NCI-H748 treated with DMSO at 0.1 percent for 48 hours (cell line): ENCODE measurements around the gene ADAMTS17.

Experiments used
- DNase-seq: peaks from one replicate; lab custom pipeline; 2025; lab: John Stamatoyannopoulos, UW

Gene ADAMTS17

DNA sequence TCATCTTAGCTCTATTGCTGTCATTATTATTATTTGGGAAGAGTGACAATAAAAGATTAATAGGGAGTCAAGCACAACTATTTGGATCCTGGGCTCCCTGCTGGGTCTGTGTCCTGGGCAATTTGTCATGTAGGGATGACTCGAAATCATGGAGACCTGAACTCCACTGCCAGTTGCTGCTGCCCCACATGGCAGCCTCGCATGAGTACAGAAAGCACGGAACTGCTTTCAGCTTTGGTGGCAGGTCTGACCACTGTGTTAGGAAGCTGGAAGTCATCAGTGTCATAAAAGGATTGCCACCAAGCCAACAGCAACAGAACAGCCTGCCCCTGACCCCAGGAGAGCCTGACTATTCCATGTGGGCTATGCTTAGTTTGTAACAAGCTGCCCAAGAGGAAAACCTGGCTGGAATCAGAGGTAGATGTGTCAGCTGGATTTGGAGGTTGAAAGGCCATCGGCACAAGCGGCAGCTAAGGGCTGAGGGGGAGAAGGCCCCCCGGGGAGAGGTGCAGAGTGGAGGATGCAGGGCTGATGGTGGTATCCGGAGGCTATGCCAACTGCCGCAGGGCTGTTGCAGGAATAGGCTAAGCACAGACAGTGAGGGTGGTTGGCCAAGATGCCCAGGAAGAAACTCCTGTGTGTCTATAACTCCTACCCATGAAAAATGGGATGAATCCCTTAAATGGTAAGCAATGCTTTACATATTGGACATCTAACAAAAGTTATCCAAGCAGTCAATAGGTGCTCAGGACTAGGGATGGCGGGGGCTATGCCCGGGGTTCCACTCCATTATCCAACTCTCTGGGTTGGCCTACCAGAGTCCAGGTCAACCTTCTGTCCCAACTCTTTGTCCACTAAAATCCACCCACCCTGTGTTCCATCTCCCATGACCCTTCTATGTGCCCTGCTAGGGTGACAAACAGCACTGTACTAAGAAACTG lies 291.6 kb downstream of the ADAMTS17 start:
- DNase-seq: no peak

DNA sequence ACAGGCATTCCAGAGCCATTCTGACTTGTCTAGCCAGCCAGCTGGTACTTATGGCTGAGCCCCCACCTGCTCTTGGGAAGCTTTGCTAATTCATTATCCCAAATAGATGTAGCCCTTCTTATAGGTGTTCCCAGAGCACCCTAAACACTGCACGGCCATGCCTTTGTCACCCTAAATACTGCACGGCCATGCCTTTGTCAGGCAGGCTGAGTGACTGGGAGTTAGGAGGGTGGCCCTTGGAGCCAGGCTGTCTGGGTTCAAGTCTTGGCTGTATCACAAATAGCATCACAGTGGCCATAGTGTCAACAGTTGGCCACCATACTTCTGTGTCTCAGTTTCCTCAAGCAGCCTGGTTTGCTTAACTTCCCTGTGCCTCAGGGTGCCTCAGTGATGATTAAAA lies 292.3 kb downstream of the ADAMTS17 start:
- DNase-seq: no peak

DNA sequence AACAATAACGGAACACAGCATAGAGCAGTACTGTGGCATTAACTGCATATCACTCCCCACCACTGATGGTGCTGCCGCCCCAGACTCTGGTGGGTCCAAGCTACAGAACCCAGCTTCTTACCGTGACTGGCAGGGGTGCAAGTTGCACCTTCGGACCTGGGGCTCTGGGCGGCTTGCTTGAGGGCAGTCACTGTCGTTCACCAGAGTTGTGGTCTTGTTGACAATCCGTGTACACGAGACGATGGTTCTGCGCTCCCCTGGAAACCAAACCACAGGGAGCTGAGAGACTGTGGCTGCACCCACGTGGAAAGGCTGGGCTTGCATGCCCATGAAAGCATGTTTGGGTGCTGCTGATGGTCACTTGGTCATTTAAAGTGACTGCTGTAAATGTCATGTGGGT lies 293.0 kb downstream of the ADAMTS17 start:
- DNase-seq: no peak

DNA sequence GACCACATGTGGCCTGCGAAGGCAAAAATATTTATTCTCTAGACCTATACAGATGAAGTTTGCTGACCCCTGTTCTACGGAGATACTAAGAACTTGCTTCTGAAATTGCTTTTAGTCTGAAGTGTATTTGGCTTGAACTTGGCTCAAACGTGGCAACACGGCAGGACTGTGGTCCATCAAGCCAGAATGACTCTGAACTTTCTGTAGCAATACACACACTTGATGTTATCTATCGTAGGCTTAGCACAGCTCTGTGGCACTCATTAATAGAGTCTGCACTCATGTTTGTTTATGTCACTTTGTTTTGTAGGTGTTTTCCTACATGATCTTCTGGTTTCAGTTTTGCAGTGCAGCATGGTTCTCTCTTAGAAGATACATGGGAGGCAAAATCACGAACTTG lies 298.1 kb downstream of the ADAMTS17 start:
- no peak for DNase-seq

DNA sequence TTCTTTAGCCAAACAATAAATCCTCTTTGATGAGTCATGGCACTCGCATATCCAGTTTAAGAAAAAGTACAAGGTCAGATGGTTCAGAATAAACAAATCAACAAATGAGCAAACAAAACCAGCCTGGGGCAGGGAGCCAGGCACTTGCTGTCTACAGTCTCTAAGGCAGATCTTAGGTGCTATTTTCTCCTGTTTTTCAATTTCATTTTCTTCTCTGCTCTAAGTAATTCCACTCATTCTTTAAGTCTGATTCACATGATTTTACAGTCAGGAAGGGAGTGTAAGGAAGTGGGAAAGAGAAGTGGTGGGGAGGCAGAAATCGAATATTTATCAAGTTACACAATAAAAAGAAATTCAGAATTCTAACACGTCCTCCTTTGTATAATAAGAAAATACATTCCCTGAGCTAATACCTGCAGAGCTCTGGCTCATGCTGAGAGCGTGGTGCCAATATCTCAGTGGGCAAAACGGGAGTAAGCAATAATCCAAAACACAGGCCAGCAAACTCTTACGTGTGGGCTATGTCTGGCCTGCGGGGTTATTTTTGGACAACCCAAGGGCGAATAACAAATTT lies 298.6 kb downstream of the ADAMTS17 start:
- DNase-seq: no peak

DNA sequence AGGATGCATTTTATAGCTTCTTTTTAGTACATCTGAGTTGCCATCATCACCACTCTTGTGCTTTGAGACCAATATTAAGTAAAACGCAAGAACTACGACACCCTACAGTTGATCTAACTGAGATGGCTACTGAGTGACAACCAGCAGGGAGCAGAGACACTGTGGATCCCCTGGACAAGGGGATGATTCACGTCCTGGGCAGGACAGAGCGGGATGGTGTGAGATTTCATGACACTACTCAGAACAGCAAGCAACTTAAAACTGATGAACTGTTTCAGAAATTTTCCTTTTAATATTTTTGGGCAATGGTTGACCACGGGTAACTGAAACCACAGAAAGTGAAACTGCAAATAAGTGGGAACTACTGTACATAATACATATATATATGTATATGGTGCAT lies 299.2 kb downstream of the ADAMTS17 start:
- DNase-seq: no peak

DNA sequence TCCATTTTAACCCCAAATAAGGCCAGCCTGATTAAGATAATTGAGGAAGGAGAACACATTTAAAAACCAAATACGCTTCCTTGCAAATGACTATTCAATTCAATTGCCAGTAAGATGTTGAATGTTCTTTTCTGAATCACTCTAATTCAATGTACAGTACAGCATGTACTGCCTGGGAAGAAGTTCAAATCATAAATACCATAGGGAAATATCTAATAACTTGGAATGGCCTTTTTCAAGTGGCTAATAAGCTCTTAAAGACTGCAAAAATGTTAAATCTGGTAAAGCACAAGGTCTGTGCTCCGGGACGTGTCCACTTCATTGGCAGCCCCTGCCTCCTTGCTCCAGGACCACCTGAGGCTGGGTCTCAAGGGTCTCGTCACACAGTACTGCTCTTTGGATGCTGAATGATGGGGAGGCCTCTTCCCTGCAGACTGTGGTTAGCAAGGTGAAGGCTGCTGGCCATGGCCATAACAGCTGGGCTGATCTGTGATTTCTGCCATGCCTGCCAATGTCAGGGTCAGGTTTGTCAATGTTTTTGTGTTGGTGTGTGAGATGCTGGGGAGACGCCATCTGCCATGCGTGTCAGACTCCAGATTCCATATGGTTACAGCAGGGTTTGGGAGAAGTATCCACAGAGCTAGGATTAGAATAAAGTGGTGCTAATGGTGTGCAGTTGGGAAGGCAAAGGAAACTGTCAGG lies 300.5 kb downstream of the ADAMTS17 start:
- no peak for DNase-seq

DNA sequence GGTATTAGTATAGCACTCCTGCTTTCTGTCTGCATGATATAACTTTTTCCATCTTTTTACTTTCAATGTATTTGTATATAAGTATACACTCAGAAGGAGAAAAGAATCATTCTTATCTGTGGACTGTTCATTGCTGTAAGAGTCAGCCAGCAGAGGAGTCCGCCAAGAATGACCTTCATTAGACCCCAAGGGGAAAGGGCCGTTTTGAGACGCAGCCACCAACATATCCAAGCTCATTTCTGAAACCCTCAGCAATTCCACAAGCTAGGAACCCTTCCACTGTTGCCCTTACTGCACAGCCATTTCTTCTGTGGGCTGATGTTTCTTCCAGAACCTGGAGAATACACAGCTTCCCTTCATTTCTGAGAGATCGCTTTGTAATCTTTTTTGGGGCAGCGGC lies 301.8 kb downstream of the ADAMTS17 start:
- DNase-seq: no peak

DNA sequence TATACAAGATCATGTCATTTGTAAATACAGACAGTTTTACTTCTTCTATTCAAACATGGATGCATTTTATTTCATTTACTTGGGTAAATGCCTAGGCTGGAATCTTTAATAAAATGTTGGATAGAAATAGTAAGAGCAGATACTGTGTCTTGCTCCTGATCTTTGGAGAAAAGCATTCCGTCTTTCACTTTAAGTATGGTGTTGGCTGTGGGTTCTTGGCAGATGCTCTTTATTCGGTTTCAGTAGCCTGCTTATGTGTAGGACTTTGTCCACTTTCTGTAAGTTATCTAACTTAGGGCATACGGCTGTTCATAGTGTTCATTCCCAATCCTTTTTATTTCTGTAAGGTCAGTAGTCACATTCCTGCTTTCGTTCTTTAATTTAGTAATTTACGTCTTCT lies 303.0 kb downstream of the ADAMTS17 start:
- DNase-seq: no peak

DNA sequence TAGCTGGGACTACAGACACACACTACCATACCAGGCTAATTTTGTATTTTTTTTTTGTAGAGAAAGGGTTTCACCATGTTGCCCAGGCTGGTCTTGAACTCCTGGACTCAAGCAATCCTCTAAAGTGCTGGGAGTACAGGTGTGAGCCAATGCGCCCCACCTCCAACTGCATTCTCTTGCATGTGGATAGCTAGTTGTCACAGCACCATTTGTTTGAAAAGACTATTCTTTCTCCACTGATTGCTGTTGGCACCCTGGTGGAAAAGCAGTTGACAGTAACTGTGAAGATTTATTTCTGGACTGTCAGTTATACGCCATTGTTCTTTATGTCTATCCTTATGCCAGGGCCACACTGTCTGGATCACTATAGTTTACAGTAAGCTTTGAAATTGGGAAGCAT lies 303.9 kb downstream of the ADAMTS17 start:
- no peak for DNase-seq

DNA sequence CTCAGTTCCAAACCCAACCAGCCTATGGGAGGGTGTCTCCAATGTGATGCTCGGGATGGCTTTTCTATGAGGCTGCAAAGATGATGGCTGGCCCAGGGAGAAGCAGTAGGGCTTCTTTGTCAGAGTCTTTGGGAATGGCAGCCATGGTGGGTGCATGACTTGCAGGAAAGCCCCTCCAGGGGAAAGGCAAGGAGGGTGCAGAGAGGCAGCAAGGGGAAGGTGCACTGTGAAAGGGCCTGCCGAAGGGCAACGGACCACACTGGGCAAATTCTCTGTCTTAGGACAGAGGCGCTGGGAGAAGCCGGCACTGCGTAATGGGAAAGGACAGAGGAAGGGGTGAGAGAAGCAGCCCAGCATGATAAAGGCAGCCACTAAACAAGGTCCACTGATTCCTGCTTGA lies 305.8 kb downstream of the ADAMTS17 start:
- no peak for DNase-seq

DNA sequence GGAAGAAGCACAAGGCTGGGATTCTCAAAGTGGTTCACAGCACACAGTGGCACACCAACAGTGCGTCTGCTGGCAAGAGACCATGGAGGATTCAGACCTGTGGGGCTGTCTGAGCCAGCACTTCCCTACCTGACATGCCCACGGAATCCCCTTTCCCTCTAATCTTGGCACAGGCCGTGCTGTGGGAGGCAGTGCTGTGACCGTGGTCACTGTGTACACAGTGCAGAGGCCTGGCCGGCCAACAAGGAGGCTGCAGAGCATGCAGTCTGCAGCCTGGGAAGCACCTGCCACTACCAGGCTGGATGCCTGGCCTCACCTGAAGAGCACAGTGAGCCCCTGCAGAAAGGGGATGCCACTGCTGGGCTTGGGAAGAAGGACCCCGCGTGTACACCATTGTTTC lies 307.6 kb downstream of the ADAMTS17 start:
- DNase-seq: no peak

DNA sequence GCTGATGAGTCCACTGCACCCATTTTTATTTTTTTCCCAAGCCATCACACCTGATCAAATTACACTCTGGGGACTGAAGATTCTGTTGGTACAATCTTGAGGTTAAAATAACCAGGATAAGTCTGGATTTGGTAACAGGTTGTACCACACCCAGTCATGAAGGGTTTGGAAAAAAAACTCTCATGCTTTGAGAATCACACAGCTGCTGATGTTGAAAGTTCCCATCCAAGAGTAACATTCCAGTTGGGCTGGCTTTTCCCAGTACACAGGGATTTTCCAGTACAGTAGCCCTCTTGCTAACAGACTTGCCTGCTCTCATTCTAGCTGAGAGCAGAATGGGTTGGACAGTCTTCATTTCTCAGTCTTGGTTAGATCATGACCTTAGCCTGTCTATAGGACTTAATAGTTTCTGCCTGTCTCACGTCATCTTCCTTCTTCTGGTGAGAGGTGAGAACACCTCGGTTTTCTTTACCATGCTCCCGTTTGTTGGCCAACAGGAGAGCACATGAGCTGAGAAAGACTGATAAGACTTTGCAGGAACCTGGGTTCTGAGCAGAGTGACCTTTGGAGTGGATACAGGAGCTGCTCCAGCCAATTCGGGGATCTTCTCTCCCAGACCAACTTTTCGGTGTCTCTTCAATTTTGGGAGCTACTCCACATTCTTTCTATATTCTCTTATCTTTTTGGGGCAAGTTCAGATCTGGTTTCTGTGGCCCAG lies 308.5 kb downstream of the ADAMTS17 start:
- no peak for DNase-seq

DNA sequence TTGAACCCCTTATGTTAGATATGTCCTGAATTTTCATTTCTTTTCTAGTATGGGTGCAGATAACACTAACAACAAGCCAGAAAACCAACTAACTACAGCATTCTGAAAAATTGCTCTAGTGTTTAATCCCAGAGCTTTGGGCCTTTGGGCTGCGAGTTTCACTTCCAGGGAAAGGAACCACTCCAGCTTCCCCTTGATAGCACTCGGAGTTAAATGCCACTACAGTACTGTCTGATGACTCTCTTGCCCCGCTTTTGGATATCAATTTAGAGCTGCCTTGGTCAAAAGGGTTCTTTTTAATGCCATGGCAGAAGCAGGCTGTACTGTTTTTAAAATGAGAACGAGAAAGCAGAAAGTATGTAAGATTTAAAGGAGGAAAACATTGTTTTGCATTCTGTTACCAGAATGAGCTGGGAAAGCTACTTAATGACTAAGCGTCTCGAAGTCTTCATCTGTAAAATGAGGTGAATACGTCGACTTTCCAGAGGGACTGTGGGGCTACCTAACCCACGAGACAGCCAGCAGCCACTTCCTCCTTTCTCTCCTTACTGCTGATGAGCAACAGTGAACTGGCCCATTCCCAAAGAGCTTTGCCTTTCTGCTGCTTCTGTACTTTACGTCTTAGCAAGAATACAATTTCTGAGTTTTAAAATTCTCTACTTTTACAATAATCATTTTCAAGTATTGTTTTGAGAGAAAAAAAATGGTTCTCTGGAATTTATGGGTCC lies 309.3 kb downstream of the ADAMTS17 start:
- no peak for DNase-seq

DNA sequence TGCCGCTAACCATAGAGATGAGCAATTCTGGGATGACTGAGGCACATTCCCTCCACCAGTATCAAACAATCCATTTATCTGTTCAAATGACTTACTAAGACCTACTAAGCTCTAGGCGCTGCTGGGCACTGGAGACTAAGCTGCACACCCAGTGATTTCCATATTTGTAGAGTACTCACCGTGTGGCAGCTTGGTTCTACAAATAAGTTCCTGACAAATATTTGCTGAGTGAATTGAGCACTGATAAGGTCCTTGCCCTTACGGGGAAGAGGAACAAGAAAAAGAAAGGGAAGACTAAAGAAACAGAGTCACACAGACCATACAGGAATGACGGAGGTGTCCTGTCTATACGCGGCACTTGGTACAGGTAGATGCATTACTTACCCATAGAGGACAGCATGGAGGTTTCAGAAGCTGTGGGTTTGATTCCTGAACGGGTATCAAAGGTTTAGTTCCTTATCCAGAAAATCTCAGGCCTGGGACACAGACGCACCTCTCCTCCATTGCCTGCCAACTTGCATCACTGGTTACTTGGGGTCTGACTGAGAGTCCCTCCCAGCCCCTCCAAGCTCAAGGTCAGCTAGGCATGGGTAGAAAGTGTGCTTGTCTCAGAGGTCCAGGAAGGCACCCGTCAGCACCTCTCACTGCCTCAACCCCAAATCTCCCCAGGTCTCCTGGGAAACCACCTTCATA lies 310.0 kb downstream of the ADAMTS17 start:
- DNase-seq: no peak

DNA sequence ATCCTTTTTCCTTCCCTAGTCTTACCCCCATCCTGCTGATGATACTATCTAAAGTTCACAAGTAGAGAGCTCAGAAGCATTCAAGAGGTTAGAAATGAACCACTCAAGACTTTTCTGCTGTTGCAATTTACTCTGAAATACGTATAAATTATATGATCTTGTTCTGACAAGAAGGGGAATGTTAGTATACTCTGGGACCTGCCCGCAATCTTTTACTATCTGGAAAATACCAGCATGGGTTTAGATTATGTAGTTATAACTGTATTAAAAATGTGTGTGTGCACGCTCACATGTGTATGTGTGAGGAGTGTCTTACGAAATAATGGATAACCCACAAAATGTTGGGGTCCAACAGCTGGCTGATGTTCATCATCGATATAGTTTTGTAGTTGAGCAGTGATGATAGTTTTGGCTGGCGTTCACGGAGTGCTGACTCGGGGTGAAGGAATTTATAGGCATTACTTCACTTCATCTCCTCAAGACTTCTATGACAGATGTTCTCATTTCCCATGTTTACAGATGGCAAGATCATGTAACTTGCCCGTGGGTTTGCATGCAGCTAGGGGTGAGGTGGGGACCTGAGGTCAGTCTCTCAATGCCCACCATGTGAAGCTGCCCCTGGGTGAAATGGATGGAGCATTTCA lies 311.1 kb downstream of the ADAMTS17 start:
- no peak for DNase-seq

DNA sequence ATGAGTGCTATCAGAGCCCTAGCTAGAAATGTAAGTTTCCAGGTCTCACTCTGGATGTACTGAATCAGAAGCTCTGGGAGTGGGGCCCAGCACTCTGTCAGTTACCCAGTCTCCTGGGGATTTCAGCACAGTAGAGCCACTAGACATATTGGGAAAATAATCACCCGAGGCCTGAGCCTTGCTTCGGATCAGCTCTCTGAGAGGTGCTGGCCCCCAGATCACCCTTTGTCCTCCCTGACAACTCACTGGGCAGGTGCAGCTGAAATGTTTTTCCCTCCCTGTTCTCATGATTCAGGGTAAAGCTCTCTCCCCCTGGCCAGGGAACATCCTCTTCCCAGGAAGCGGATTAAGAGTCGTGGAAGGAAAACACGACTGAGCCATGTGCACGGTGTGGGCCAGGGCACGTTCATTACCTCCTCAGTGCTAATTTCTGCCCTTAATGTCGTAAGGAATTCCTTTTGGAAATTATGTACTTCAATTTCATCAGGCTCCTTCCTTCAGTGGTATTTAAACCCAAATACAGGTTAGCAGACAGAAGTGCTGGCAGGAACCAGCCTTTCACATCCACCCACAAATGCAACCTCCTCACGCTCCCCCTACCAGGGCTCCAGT lies 311.8 kb downstream of the ADAMTS17 start:
- no peak for DNase-seq

DNA sequence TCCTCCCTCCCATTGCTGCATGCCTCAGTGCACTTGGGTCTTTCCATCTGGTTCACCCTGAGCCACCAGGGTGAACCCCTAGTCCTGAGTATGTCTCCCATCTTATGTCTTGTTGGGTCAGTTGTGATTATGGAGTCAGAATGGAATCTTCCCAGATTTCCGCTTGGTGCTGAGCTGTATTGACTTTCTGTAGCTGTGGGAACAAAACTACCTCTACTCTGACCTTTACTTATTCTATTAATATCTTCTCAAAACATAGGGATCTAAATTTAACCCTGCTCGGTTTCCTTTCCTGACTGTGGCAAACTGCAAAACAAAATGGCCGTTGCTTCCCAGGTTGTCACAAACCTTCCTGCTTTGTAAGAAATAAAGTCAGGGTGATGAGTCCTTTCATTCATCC lies 312.7 kb downstream of the ADAMTS17 start:
- no peak for DNase-seq

DNA sequence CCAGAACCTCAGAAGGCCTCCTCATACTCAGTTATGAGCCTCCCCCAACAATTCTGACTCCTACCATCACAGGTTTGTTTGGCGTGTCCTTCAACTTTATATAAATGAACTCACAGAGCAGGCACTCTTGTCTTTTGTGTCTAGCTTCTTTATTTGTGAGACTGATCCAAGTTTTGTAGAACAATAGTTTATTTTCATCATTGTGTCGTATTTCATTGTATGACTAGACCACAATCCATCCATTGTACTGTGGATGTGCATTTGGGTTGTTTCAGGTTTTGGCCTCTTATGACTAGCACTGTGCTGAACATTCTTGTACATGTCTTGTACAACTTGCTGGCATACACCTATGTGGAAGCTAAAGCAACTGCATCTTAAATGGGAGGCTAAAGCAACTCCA lies 315.7 kb downstream of the ADAMTS17 start:
- no peak for DNase-seq

DNA sequence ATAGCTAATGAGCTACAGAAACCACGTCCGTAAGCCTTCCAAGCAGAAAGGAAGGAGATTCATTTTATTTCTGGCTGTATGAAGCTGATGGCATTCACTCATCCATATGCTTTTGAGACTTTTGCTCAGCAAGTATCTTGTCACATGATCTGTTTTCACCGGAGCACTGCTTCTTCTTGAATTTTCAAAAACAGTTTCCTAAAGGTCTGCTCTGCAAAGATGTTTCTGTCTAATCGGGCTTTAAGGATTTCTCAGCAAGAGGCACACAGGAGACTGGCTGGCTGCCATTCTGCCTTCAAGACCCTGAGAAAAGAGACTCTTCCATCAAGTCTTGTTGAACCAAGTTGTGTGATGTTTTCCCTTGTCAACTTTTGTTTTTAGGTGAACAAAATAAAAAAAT lies 319.0 kb downstream of the ADAMTS17 start:
- no peak for DNase-seq
